Cardiac muscle cell (in vitro differentiated cells and primary cell): ENCODE results near the gene COPA. TPM values are rescaled to one million over a fixed set of nuclear protein-coding genes. Genes with fewer than 3 reads are reported as not detected.

Experiments
- DNase-seq, 2 donors: peaks; one replicate each; pipeline versions ENCODE4 v3.0.0 to v3.0.0-alpha.2; 2010 to 2017; ENCODE audit warnings: low read depth in 1 of 2, low spot score in 1 of 2
- H3K27ac ChIP-seq: fragments of 200-600 bp; sonication (generic); 2 replicates; pipeline ENCODE4 v1.5.1; 2016
- H3K27me3 ChIP-seq: fragments of 200-600 bp; sonication (generic); 2 replicates; pipeline ENCODE4 v1.6.0; 2016; ENCODE audit warnings: control low read depth
- H3K36me3 ChIP-seq: fragments of 200-600 bp; sonication (generic); 2 replicates; pipeline ENCODE4 v1.5.1; 2016; ENCODE audit warnings: control low read depth
- H3K4me1 ChIP-seq: fragments of 200-600 bp; sonication (generic); 2 replicates; pipeline ENCODE4 v1.8.1; 2017; ENCODE audit warnings: low read depth, mild to moderate bottlenecking, mixed run types
- H3K4me3 ChIP-seq: fragments of 200-600 bp; sonication (generic); 2 replicates; pipeline ENCODE4 v1.5.1; 2016; ENCODE audit warnings: mild to moderate bottlenecking
- H3K9me3 ChIP-seq: fragments of 200-600 bp; sonication (generic); 2 replicates; pipeline ENCODE4 v1.5.1; 2017; ENCODE audit warnings: low read depth, mild to moderate bottlenecking, control low read depth
- polyA plus RNA-seq: library from polyadenylated mRNA; unstranded; fragments of >200 nt; fragmentation: Nextera tagmentation; extraction: Ambion mirVana; gene quantifications from 2 replicates; pipeline ENCODE4 v1.2.1, GENCODE V29; 2016
- total RNA-seq: library from RNA; depleted of rRNA; stranded (reverse); fragments of >200 nt; gene quantifications from 2 replicates; pipeline ENCODE4 v1.2.3, GENCODE V29; 2016
- TF ChIP-seq, protein P1 (sequence below): IDR thresholded peaks from 2 replicates; pipeline ENCODE4 v1.5.1; 2012; ENCODE audit warnings: low read depth, mild to moderate bottlenecking, low read length

The COPA gene
- total and polyA plus RNA-seq, 2 experiments from 2014 or later, result 129 to 139 TPM

DNA sequence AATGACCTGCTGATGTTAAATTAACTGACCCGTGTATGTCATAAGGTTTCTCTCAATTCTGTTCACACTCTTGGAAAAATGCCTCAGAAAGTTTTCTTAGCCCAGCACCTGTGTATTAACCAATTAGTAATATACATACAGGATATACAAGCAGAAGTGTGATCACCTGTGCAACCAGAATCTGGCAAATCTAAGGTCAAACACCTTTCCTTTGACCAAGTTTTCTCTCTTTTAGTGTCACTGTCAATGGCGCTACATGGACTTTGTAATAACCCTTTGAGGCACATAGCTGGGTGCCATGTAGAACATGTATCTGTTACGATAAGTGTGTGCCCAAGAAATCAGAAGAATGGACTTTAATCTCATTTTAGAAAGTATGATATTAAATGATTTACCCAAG, 1.2 kb upstream of the COPA start:
- H3K27me3 ChIP-seq, result no peaks in the 10 kb centered on the region
- no peak for DNase-seq
- peak overlapping the region; percentile 79 for H3K4me3 ChIP-seq
- H3K9me3 ChIP-seq, result no peaks in the 10 kb centered on the region
- peaks cover 14% of the 10 kb centered on the region for H3K4me1 ChIP-seq
- TF ChIP-seq, protein P1, sequence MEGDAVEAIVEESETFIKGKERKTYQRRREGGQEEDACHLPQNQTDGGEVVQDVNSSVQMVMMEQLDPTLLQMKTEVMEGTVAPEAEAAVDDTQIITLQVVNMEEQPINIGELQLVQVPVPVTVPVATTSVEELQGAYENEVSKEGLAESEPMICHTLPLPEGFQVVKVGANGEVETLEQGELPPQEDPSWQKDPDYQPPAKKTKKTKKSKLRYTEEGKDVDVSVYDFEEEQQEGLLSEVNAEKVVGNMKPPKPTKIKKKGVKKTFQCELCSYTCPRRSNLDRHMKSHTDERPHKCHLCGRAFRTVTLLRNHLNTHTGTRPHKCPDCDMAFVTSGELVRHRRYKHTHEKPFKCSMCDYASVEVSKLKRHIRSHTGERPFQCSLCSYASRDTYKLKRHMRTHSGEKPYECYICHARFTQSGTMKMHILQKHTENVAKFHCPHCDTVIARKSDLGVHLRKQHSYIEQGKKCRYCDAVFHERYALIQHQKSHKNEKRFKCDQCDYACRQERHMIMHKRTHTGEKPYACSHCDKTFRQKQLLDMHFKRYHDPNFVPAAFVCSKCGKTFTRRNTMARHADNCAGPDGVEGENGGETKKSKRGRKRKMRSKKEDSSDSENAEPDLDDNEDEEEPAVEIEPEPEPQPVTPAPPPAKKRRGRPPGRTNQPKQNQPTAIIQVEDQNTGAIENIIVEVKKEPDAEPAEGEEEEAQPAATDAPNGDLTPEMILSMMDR, result no peak
- H3K36me3 ChIP-seq, result peaks cover 28% of the 10 kb centered on the region
- H3K27ac ChIP-seq, result peak overlapping the region; percentile 95

DNA sequence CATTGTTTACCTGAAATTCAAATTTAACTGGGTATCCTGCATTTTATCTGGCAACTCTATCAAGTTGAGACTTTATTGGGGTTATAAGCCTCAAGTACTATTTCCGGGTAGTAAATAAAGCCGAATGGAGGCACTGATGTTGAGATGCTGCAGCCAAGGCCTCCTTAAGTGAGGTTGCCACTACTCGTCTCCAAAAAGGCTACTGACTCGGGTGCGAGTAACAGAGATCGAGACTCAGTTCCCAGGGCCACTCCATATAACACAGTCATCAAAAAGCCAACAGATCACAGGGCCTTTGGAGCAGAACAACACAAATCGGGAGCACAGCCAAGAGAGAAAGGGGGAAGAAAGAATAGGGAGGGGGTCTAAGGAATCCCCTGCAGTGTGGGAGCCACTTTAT, 524 bp downstream of the COPA start:
- Histone ChIP-seq H3K27ac (peak overlapping the region; percentile 95), H3K9me3 (no peaks in the 10 kb centered on the region), H3K36me3 (peaks cover 34% of the 10 kb centered on the region), H3K27me3 (no peaks in the 10 kb centered on the region), H3K4me1 (peaks cover 14% of the 10 kb centered on the region), H3K4me3 (peak overlapping the region; percentile 79)
- TF ChIP-seq, protein P1, result no peak
- DNase-seq, result peak in 1 of 2 donors; percentile 27

DNA sequence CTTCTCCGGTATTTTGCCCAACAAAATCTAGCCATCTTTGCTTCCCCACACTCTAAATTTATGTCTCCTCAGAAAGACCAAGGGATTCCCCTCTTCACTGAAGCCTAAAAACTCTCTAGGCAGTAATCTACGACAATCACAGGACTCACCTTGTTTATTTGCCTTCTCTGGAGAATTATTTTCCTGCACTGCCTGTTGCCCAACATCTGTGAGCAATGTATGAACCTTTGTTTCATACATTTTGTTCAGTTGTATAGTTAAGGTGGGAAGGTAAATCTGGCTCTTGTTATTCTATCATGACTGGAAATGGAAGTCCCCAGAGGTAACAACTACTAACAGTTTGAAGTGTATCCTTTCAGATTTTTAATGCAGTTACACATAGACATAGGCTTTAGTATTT, 2.2 kb downstream of the COPA start:
- TF ChIP-seq, protein P1, result no peak
- Histone ChIP-seq H3K4me3 (no peak overlapping the region), H3K4me1 (peaks cover 14% of the 10 kb centered on the region), H3K27ac (no peak overlapping the region), H3K36me3 (peaks cover 36% of the 10 kb centered on the region), H3K9me3 (no peaks in the 10 kb centered on the region), H3K27me3 (no peaks in the 10 kb centered on the region)
- no peak for DNase-seq

DNA sequence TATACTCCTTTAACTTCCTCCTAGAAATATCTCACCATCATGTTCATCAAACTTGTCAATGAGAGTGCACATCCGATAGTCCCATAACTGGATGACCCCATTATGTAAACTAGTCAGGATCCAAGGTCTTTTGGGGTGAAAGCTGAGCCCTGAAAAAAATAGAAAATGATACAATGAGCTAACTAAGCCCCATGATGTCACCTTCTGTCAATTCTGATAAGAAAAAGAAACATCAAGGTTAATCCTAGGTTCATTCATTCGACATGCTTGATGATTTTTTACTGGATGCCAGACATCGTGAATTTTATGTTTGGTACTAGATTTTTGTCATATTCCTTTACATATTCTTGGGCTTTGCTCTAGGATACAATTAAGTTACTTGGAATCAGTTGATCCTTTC, 2.9 kb downstream of the COPA start:
- TF ChIP-seq, protein P1, result no peak
- Histone ChIP-seq H3K27me3 (no peaks in the 10 kb centered on the region), H3K36me3 (peaks cover 34% of the 10 kb centered on the region), H3K27ac (no peak overlapping the region), H3K9me3 (no peaks in the 10 kb centered on the region), H3K4me1 (peaks cover 14% of the 10 kb centered on the region), H3K4me3 (no peak overlapping the region)
- no peak for DNase-seq

DNA sequence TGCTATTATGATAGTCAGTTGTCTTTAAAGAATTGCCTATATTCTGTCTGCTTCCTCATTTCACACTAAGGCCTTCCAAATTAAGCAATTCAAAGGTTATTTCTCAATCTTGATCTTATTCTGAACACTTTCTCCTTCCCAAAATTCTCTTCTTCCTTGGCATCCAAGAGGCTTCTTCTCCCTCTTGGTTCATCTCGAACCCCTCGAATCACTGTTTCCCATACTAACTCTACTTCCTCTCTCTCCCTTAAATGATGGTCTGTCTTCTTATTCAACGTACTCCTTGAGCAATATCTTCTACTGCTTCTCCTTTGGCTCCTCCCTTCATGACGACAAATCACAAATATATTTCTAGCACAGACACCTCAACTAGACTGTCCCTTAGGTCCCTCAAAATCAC, 4.5 kb downstream of the COPA start:
- H3K27me3 ChIP-seq, result no peaks in the 10 kb centered on the region
- H3K27ac ChIP-seq, result no peak overlapping the region
- H3K36me3 ChIP-seq, result peaks cover 47% of the 10 kb centered on the region
- peaks cover 10% of the 10 kb centered on the region for H3K4me1 ChIP-seq
- TF ChIP-seq, protein P1, result no peak
- no peak for DNase-seq
- no peak overlapping the region for H3K4me3 ChIP-seq
- no peaks in the 10 kb centered on the region for H3K9me3 ChIP-seq

DNA sequence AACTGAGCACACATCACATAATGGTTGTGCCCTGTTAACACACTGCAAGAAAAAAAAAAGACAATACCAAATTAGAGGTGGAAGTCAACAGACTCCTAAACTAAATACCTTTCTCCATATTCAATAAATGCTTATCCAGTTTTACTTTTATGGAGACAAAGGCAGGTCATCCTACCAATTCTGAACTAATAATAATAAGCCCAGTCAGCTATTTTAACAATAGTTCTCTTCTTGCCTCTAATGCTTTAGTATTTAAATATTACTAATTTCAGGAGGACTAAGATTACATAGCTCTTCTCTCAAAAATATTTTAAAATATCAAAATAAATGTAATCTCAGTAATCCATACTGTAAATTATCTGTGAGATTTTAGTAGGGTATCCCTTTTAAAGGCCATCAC, 10.5 kb downstream of the COPA start:
- H3K27me3 ChIP-seq, result no peaks in the 10 kb centered on the region
- no peak overlapping the region for H3K27ac ChIP-seq
- TF ChIP-seq, protein P1, result no peak
- no peak for DNase-seq
- no peaks in the 10 kb centered on the region for H3K9me3 ChIP-seq
- no peak overlapping the region for H3K4me3 ChIP-seq
- no peaks in the 10 kb centered on the region for H3K4me1 ChIP-seq
- H3K36me3 ChIP-seq, result peaks cover 76% of the 10 kb centered on the region
